K562 (cell line): ENCODE measurements around the gene RUNX3. TPM values are rescaled to one million over a fixed set of nuclear protein-coding genes. Genes with fewer than 3 reads are reported as not detected.

Experiments used
- ATAC-seq: fragments of 200-7000 bp; cut with Tn5 transposase; 3 replicates; pipeline ENCODE4 v1.9.1; 2020; ENCODE audit warnings: moderate library complexity
- BruUV-seq: library from RNA; stranded (reverse); fragments of 400-500 nt; replicated peaks from 2 replicates; lab custom pipeline; 2021; lab: Mats Ljungman, UMichigan
- CTCF ChIA-PET: fragments of 300-600 bp; formaldehyde crosslinking; extraction: SDS; loops from one replicate; lab custom pipeline; 2021; ENCODE audit warnings: low intra/inter-chr PET ratio; lab: Yijun Ruan, JAX
- POLR2A ChIA-PET: fragments of 300-600, 350-650 bp; sonication (Branson Sonifier 250); formaldehyde crosslinking; extraction: SDS; loops from one replicate; lab custom pipeline; 2021; ENCODE audit warnings: antibody characterized with exemption, inconsistent platforms; lab: Yijun Ruan, JAX
- DNase-seq, 4 experiments: peaks; one replicate each; pipeline versions ENCODE4 v3.0.0 to v3.0.0-alpha.2; 2011 to 2018; ENCODE audit warnings: low spot score in 3 of 4, mixed read lengths in 3 of 4; ENCODE audit errors: extremely low read depth in 1 of 4
- FAIRE-seq: peaks from 2 replicates; lab custom pipeline; 2011; peaks lifted over from hg19 to GRCh38; lab: Jason Lieb, UNC
- H2AFZ ChIP-seq: 2 replicates; pipeline ENCODE4 v1.6.0; 2011; ENCODE audit warnings: low read depth, low read length, control low read depth, inconsistent platforms
- H3K27ac ChIP-seq: fragments of 200-600 bp; 3 replicates; pipeline ENCODE4 v1.8.0; 2011; ENCODE audit warnings: low read depth, mild to moderate bottlenecking, control low read depth, inconsistent platforms, low read length, moderate library complexity, mixed read lengths; ENCODE audit errors: extremely low read depth
- H3K27me3 ChIP-seq, 2 experiments: fragments of 300-600 bp in 1 of 2; 2 replicates in 1 of 2; 3 replicates in 1 of 2; pipeline versions ENCODE4 v1.6.0 to v1.8.0; 2011; ENCODE audit warnings: inconsistent platforms in 2 of 2, low read length in 2 of 2, mild to moderate bottlenecking in 1 of 2, mixed read lengths in 1 of 2, moderate library complexity in 1 of 2; ENCODE audit not compliant: control insufficient read depth in 2 of 2, insufficient read depth in 2 of 2
- H3K36me3 ChIP-seq: fragments of 300-600 bp; 3 replicates; pipeline ENCODE4 v1.8.0; 2011; ENCODE audit warnings: mild to moderate bottlenecking, low read length, inconsistent platforms; ENCODE audit not compliant: control insufficient read depth, insufficient read depth
- H3K4me1 ChIP-seq, 2 experiments: fragments of 200-600 bp in 1 of 2; replicated peaks in 1 of 2; 2 replicates in 1 of 2; 3 replicates in 1 of 2; pipeline versions ENCODE4 v1.5.1 to v1.8.0; 2011; ENCODE audit warnings: inconsistent platforms in 2 of 2, low read length in 2 of 2, mild to moderate bottlenecking in 1 of 2, mixed read lengths in 1 of 2, moderate library complexity in 1 of 2; ENCODE audit not compliant: control insufficient read depth in 2 of 2, insufficient read depth in 2 of 2
- H3K4me2 ChIP-seq: 2 replicates; pipeline ENCODE4 v1.6.1; 2011; ENCODE audit warnings: low read length, control low read depth, inconsistent platforms, mixed read lengths; ENCODE audit not compliant: insufficient read depth
- H3K4me3 ChIP-seq: fragments of 200-600 bp; sonication (generic), shearing (Covaris generic); 2 replicates; pipeline ENCODE4 v1.5.1; 2016; ENCODE audit warnings: control low read depth, inconsistent platforms
- H3K79me2 ChIP-seq: fragments of 200-600 bp; 3 replicates; pipeline ENCODE4 v1.8.0; 2011; ENCODE audit warnings: low read length, inconsistent platforms; ENCODE audit not compliant: control insufficient read depth, insufficient read depth
- H3K9ac ChIP-seq, 2 experiments: 2 replicates each; pipeline versions ENCODE4 v1.6.0 to v1.6.1; 2011; ENCODE audit warnings: low read depth in 2 of 2, low read length in 2 of 2, control low read depth in 1 of 2, inconsistent platforms in 1 of 2, mild to moderate bottlenecking in 1 of 2, mixed read lengths in 1 of 2; ENCODE audit not compliant: insufficient read depth in 1 of 2
- H3K9me1 ChIP-seq: one replicate; pipeline ENCODE4 v1.6.0; 2011; ENCODE audit warnings: inconsistent platforms, mild to moderate bottlenecking, low read length, moderate library complexity; ENCODE audit not compliant: control insufficient read depth, insufficient read depth
- H3K9me3 ChIP-seq: replicated peaks from 2 replicates; pipeline ENCODE4 v1.5.1; 2011; ENCODE audit warnings: low read depth, low read length, inconsistent platforms; ENCODE audit not compliant: control insufficient read depth, insufficient read depth
- H4K20me1 ChIP-seq: replicated peaks from 2 replicates; pipeline ENCODE4 v1.6.1; 2011; ENCODE audit warnings: low read length, inconsistent platforms, mixed read lengths; ENCODE audit not compliant: control insufficient read depth, insufficient read depth
- CTBP1 ChIP-seq: fragments of 450-650 bp; IDR thresholded peaks from 2 replicates; pipeline ENCODE4 v1.6.1; 2016; ENCODE audit warnings: borderline replicate concordance
- FOSL1 ChIP-seq: fragments of 200-800 bp; sonication (Bioruptor generic); conservative IDR thresholded peaks from 2 replicates; pipeline ENCODE4 v1.6.1; 2016; ENCODE audit warnings: missing genetic modification characterization, missing compliant biosample characterization
- HDAC6 ChIP-seq: IDR thresholded peaks from 2 replicates; pipeline ENCODE4 v1.6.1; 2012; ENCODE audit warnings: low read depth, mild to moderate bottlenecking, control low read depth, inconsistent platforms, low read length, moderate library complexity
- MAFK ChIP-seq: IDR thresholded peaks from 2 replicates; pipeline ENCODE4 v1.6.1; 2011; ENCODE audit warnings: low read length, improper control_type of control experiment
- PHF8 ChIP-seq: fragments of 200-600 bp; sonication (generic); IDR thresholded peaks from 2 replicates; pipeline ENCODE4 v1.6.1; 2012; ENCODE audit warnings: mixed run types, mild to moderate bottlenecking, inconsistent platforms, low read length, moderate library complexity, borderline replicate concordance
- SMAD4 ChIP-seq: fragments of 250-450 bp; sonication (Bioruptor Pico); conservative IDR thresholded peaks from 2 replicates; pipeline ENCODE4 v1.8.0; 2021; ENCODE audit warnings: inconsistent platforms, mild to moderate bottlenecking, moderate library complexity
- SNIP1 ChIP-seq: fragments of 450-650 bp; IDR thresholded peaks from 2 replicates; pipeline ENCODE4 v1.7.1; 2017; ENCODE audit warnings: low read depth, mild to moderate bottlenecking
- ZNF146 ChIP-seq: IDR thresholded peaks from one replicate; pipeline ENCODE4 v1.6.1; 2018; ENCODE audit warnings: missing compliant biosample characterization; ENCODE audit not compliant: unreplicated experiment
- WGBS: fragments of 100-300 bp; shearing (Covaris generic); methylation state at CpG from one replicate; pipeline ENCODE4 v1.1.6; 2016; ENCODE audit warnings: low coverage, mixed read lengths; ENCODE audit not compliant: insufficient coverage; ENCODE audit errors: missing lambda C conversion rate; 5-methylcytosine and 5-hydroxymethylcytosine counted together
- in situ Hi-C: fragments of 300-500 bp; cut with MboI; formaldehyde crosslinking; loops from 4 replicates; pipeline ENCODE4 v1.15.0; 2018; ENCODE audit warnings: inconsistent platforms, mixed read lengths
- intact Hi-C: fragments of 100-400 bp; cut with micrococcal nuclease; formaldehyde crosslinking; loops from 2 replicates; pipeline ENCODE4 v1.14.2; 2022
- polyA plus RNA-seq, 8 experiments: library from polyadenylated mRNA; depleted of rRNA in 4 of 8; stranded (reverse) in 5 of 8; unstranded in 3 of 8; fragments of >200 nt; fragmentation: Nextera tagmentation in 2 of 8; fragmentation: Illumina TruSeq in 1 of 8; extraction: Ambion mirVana in 2 of 8; extraction: Trizol in 1 of 8; gene quantifications; 2 replicates each; pipeline versions ENCODE4 v1.2.1 to v1.2.3, GENCODE V29; 2011 to 2014; ENCODE audit warnings: inconsistent platforms in 1 of 8, missing spikeins in 1 of 8
- total RNA-seq, 7 experiments: library from RNA; depleted of rRNA in 6 of 7; stranded (reverse); fragments of >200 nt in 6 of 7; fragmentation: Illumina TruSeq in 2 of 7; extraction: Trizol in 2 of 7; gene quantifications; 2 replicates each; pipeline versions ENCODE4 v1.2.1 to v1.2.3, GENCODE V29; 2011 to 2021; ENCODE audit warnings: low replicate concordance in 1 of 7

Gene RUNX3
- total and polyA plus RNA-seq, 9 of the 15 experiments (the other 6 are each of a cell fraction or from before 2014, with no cell fraction given): 0.01 to 0.64 (median 0.09) TPM

DNA sequence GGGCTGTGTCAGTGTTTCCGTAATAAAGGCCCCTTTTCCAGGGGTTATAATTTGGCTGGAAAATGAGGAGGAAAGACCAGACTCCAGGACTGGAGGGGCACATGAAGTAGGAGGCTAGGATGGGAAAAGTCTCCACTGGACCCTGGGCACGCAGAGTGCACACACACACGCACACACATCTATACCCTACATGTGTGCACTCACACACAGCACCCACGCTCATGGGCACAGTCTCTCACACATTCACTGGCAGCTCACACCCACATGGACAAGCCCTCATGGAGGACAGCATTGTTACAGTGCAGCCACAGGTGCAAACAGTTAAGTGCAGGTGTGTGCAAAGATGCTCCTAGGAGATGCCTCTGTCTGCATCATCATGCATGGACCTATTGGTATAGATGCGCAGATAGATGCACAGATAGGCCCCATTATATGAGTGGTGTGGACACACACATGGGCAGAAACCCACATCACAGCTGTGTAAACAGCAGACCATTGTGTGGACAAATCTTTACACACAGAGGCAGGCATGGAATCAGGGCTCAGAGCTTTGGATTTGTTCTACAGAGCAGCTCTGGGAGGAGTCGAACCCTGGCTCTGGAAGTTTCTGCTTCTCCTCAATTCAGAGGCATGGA is 9.1 kb upstream of the RUNX3 start:
- in situ Hi-C loops: no loop called here
- FAIRE-seq: no peak
- H3K36me3 ChIP-seq: no peaks in the 10 kb centered on the region
- no peaks in the 10 kb centered on the region for H3K9me1 ChIP-seq
- POLR2A ChIA-PET: interaction anchor here (0.6 to 1.9 kb wide), 4 partner anchors 13 to 60 kb away, joined by 3 to 8 read pairs (median 4); no protein-coding TSS in a partner anchor
- H3K27me3 ChIP-seq: peaks cover 13 to 88% of the 10 kb centered on the region in 2 experiments; a peak in 4 of 5 replicates
- no peak overlapping the region for H3K4me3 ChIP-seq
- 7% methylated on average over 6 of the region's 6 CpGs for WGBS
- H3K79me2 ChIP-seq: no peaks in the 10 kb centered on the region
- no peaks in the 10 kb centered on the region; a peak in 1 of 5 replicates for H3K4me1 ChIP-seq
- no TSS peak for BruUV-seq
- no peak for TF ChIP-seq PHF8
- no peak for TF ChIP-seq MAFK
- TF ChIP-seq FOSL1: no peak
- TF ChIP-seq CTBP1: peak; percentile 21; the same call in 1 of the 2 replicates
- no peak for TF ChIP-seq ZNF146 (CRISPR knock-in tag)
- 0 out of 2 replicates have a peak, but pooled peaks have one; percentile 8 for TF ChIP-seq HDAC6
- TF ChIP-seq SMAD4 (CRISPR knock-in tag): no peak
- no peak for TF ChIP-seq SNIP1
- TF ChIP-seq, all 486 proteins: peak for 2
- Histone ChIP-seq H3K9ac (no peak overlapping the region), H3K27ac (no peak overlapping the region), H2AFZ (no peak overlapping the region), H4K20me1 (peaks cover 12% of the 10 kb centered on the region; the same call in 1 of the 2 replicates), H3K9me3 (no peaks in the 10 kb centered on the region), H3K4me2 (no peak overlapping the region)
- CTCF ChIA-PET: no interaction called here
- ATAC-seq: no peak
- no peak for DNase-seq
- intact Hi-C loops: no loop called here
